Smooth muscle cell (in vitro differentiated cells): ENCODE data around the gene TIMM29. TPM values are rescaled to one million over a fixed set of nuclear protein-coding genes. Genes with fewer than 3 reads are reported as not detected.

Source experiments
- DNase-seq: peaks from one replicate; lab custom pipeline; 2025; ENCODE audit not compliant: unreplicated experiment; lab: John Stamatoyannopoulos, UW
- H2AFZ ChIP-seq: fragments of 200-600 bp; sonication (generic); 2 replicates; pipeline ENCODE4 v1.6.0; 2016; ENCODE audit warnings: antibody characterized with exemption, low read depth, mild to moderate bottlenecking
- H3F3A ChIP-seq: fragments of 200-600 bp; sonication (generic); 2 replicates; pipeline ENCODE4 v1.6.0; 2017; ENCODE audit warnings: antibody characterized with exemption, low read depth
- H3K27ac ChIP-seq: fragments of 200-600 bp; sonication (generic); 2 replicates; pipeline ENCODE4 v1.5.1; 2016; ENCODE audit warnings: low read depth, mild to moderate bottlenecking
- H3K27me3 ChIP-seq: fragments of 200-600 bp; sonication (generic); 2 replicates; pipeline ENCODE4 v1.6.1; 2016; ENCODE audit warnings: low read depth, mild to moderate bottlenecking
- H3K36me3 ChIP-seq: fragments of 200-600 bp; sonication (generic); 2 replicates; pipeline ENCODE4 v1.5.1; 2016; ENCODE audit warnings: low read depth
- H3K4me1 ChIP-seq: fragments of 200-600 bp; sonication (generic); 2 replicates; pipeline ENCODE4 v1.5.1; 2016; ENCODE audit warnings: low read depth
- H3K4me2 ChIP-seq: fragments of 200-600 bp; sonication (generic); 2 replicates; pipeline ENCODE4 v1.6.0; 2016; ENCODE audit warnings: mild to moderate bottlenecking
- H3K4me3 ChIP-seq: fragments of 200-600 bp; sonication (generic); 2 replicates; pipeline ENCODE4 v1.5.1; 2016; ENCODE audit warnings: mild to moderate bottlenecking
- H3K79me2 ChIP-seq: fragments of 200-600 bp; sonication (generic); 2 replicates; pipeline ENCODE4 v1.6.0; 2016; ENCODE audit warnings: low read depth, mild to moderate bottlenecking
- H3K9ac ChIP-seq: fragments of 200-600 bp; sonication (generic); 2 replicates; pipeline ENCODE4 v1.6.0; 2016; ENCODE audit warnings: low read depth
- H3K9me3 ChIP-seq: fragments of 200-600 bp; sonication (generic); replicated peaks from 2 replicates; pipeline ENCODE4 v1.5.1; 2016; ENCODE audit warnings: low read depth
- H4K20me1 ChIP-seq: fragments of 200-600 bp; sonication (generic); 2 replicates; pipeline ENCODE4 v1.6.0; 2016; ENCODE audit warnings: low read depth
- CTCF ChIP-seq: fragments of 200-600 bp; sonication (generic); IDR thresholded peaks from 2 replicates; pipeline ENCODE4 v1.5.1; 2017; ENCODE audit warnings: borderline replicate concordance, mild to moderate bottlenecking, antibody characterized with exemption; ENCODE audit not compliant: insufficient read depth, poor library complexity, severe bottlenecking
- WGBS: methylation state at CpG from one replicate; pipeline ENCODE4 v1.1.7; 2016; ENCODE audit warnings: low lambda C conversion rate; 5-methylcytosine and 5-hydroxymethylcytosine counted together
- polyA plus RNA-seq: library from polyadenylated mRNA; unstranded; fragments of >200 nt; fragmentation: Nextera tagmentation; extraction: Ambion mirVana; gene quantifications from 2 replicates; pipeline ENCODE4 v1.2.1, GENCODE V29; 2016
- total RNA-seq: library from RNA; depleted of rRNA; stranded (reverse); fragments of >200 nt; gene quantifications from 2 replicates; pipeline ENCODE4 v1.2.3, GENCODE V29; 2014

Gene TIMM29
- total and polyA plus RNA-seq, 2 experiments from 2014 or later, result 14.9 to 16.8 TPM

DNA sequence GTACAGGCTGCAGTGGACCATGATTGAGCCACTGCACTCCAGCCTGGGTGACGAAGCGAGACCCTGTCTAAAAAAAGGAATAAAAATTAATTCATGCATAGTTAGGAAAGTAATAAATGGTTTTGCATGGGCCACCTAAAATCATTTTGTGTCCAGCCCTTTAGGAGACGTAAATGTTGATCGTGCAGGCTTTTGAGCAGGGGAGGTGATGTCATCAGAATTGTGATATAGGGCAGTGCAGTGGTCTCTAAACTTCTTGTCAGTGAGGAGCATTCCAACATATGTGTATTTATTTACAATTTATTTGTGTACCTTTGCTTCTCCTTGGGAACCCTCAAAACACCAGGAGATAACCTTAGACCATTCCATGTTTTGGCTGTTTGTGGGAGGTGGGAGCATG lies 35.3 kb downstream of the TIMM29 start:
- Histone ChIP-seq H3K36me3 (no peaks in the 10 kb centered on the region), H2AFZ (no peak overlapping the region), H3F3A (no peaks in the 10 kb centered on the region), H3K4me3 (no peak overlapping the region), H3K4me1 (peaks cover 4% of the 10 kb centered on the region), H3K27me3 (no peaks in the 10 kb centered on the region), H3K27ac (no peak overlapping the region), H4K20me1 (peaks cover 68% of the 10 kb centered on the region), H3K9me3 (no peaks in the 10 kb centered on the region), H3K79me2 (peaks cover 83% of the 10 kb centered on the region), H3K4me2 (no peak overlapping the region), H3K9ac (no peak overlapping the region)
- no peak for DNase-seq
- no peak for TF ChIP-seq CTCF
- 79% methylated on average over 4 of the region's 4 CpGs for WGBS

- peak; percentile 10 for TF ChIP-seq CTCF
- peaks cover 4% of the 10 kb centered on the region for H3K4me1 ChIP-seq
- WGBS, result 98% methylated on average over 4 of the region's 4 CpGs
- H3K9ac ChIP-seq, result no peak overlapping the region
- H3K27ac ChIP-seq, result no peak overlapping the region
- H3K9me3 ChIP-seq, result no peaks in the 10 kb centered on the region
- H3F3A ChIP-seq, result no peaks in the 10 kb centered on the region
- no peak for DNase-seq
- no peak overlapping the region for H2AFZ ChIP-seq
- H3K4me3 ChIP-seq, result no peak overlapping the region
- no peaks in the 10 kb centered on the region for H3K36me3 ChIP-seq
- H3K79me2 ChIP-seq, result peaks cover 90% of the 10 kb centered on the region
- no peak overlapping the region for H3K4me2 ChIP-seq
- no peaks in the 10 kb centered on the region for H3K27me3 ChIP-seq
- H4K20me1 ChIP-seq, result peaks cover 77% of the 10 kb centered on the region
These were observed 36.3 kb downstream of the TIMM29 start for GRCh38 chr19:10964903-10965302.

- Histone ChIP-seq H2AFZ (no peak overlapping the region), H3F3A (no peaks in the 10 kb centered on the region), H3K9ac (no peak overlapping the region), H3K27ac (no peak overlapping the region), H4K20me1 (peaks cover 82% of the 10 kb centered on the region), H3K79me2 (peaks cover 92% of the 10 kb centered on the region), H3K4me1 (peaks cover 4% of the 10 kb centered on the region), H3K27me3 (no peaks in the 10 kb centered on the region), H3K4me3 (no peak overlapping the region), H3K4me2 (no peak overlapping the region), H3K36me3 (no peaks in the 10 kb centered on the region), H3K9me3 (no peaks in the 10 kb centered on the region)
- no peak for TF ChIP-seq CTCF
- DNase-seq, result no peak
- WGBS, result 95% methylated on average over 6 of the region's 6 CpGs
These were observed 36.8 kb downstream of the TIMM29 start for GRCh38 chr19:10965398-10965797.

DNA sequence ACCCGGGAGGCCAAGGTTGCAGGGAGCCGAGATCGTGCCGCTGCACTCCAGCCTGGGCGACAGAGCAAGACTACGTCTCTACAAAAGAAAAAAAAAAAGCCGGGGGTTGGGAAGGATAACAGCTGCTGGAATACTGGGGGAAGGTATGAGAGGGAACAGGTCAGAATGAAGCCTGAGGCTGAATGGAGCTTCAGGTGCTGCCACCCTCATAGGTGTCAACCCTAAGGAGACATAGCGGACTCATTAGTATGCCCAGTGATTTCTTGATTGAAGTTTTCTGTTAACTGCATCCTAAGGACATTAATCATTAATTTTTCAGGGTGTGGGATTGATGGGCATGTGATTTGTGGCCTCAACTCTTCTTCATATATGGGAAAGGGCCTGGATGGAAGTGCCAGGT lies 38.2 kb downstream of the TIMM29 start:
- Histone ChIP-seq H3K79me2 (peaks cover 100% of the 10 kb centered on the region), H3K9ac (no peak overlapping the region), H3K4me3 (no peak overlapping the region), H3K27ac (no peak overlapping the region), H3K9me3 (no peaks in the 10 kb centered on the region), H3K27me3 (no peaks in the 10 kb centered on the region), H4K20me1 (peaks cover 96% of the 10 kb centered on the region), H3F3A (no peaks in the 10 kb centered on the region), H3K36me3 (no peaks in the 10 kb centered on the region), H2AFZ (no peak overlapping the region), H3K4me2 (no peak overlapping the region), H3K4me1 (peaks cover 4% of the 10 kb centered on the region)
- TF ChIP-seq CTCF, result no peak
- WGBS, result 95% methylated on average over 8 of the region's 8 CpGs
- no peak for DNase-seq
